ENCODE data around the gene PACRG.

- TF ChIP-seq POLR2AphosphoS5 (IDR thresholded peaks at IDR 0.05; ENCODE audit: low read depth, low read length): no peak
- TF ChIP-seq POLR2A (IDR thresholded peaks at IDR 0.05; ENCODE audit: low read depth, low read length): no peak
Observed at GRCh38 chr6:163346497-163346961, 618.8 kb downstream of the PACRG start.

Data from GM12892 (cell line).